NT2/D1 (cell line): ENCODE results near the gene TBX20.

Experiments used
- SUZ12 ChIP-seq: IDR thresholded peaks from 2 replicates; pipeline ENCODE4 v1.6.1; 2011; ENCODE audit not compliant: insufficient read length, insufficient read depth; ENCODE audit errors: extremely low read depth
- YY1 ChIP-seq: IDR thresholded peaks from 2 replicates; pipeline ENCODE4 v1.6.1; 2011; ENCODE audit not compliant: insufficient read length, insufficient read depth

GRCh38 chr7:35258868-35259522 lies 5.1 kb upstream of the TBX20 start:
- no peak for TF ChIP-seq YY1
- no peak for TF ChIP-seq SUZ12
